CD4-positive, alpha-beta T cell treated with Interleukin-21 for 1 hour (primary cell): ENCODE data around the gene ARHGAP25.

Experiments used
- DNase-seq: peaks from one replicate; pipeline ENCODE4 v3.0.0-alpha.2; 2020

ARHGAP25 gene

DNA sequence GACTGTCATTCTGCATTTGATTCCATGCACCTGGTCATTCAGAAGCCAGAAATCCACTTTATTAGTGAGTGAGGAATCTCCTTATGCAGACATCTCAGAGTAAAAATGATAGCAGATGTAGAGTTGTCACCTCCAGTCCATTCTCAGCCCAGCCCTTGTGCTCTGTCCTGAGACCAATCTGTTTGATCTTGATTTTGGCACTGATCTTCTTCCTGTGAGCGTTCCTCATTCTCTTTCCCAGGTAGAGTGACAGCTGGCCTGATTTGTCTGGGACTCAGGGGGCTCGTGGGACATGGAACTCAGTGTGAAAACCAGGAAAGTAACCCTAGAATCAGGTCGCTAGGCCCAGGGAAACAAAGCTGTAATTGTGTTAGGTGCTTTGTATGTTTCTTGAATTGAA lies 8.9 kb downstream of the ARHGAP25 start:
- DNase-seq: no peak

DNA sequence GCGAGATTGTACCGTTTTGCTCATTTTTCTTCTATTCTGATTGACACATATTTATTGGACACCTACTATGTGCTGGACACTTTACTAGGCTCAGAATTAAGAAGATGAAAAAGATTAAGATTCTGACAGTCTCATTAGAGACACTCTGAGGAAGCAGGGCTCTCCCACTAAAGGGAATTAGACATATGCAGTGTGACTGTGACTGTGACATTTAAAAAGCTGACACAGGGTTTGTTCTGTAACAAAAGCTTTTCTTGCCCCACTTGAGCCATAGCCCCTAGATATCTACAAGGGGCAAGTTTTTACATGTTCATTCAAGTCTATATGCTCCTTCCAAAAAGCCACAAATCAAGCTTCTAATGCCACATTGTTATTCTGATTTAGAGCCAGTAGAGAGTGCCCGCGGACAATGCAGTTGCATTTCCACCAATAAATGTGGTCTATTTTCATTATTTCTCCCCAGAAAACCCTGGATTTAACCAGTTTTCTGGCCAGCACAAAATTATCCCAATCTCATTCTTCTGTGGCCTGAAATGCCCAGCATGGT lies 9.8 kb downstream of the ARHGAP25 start:
- DNase-seq: no peak

DNA sequence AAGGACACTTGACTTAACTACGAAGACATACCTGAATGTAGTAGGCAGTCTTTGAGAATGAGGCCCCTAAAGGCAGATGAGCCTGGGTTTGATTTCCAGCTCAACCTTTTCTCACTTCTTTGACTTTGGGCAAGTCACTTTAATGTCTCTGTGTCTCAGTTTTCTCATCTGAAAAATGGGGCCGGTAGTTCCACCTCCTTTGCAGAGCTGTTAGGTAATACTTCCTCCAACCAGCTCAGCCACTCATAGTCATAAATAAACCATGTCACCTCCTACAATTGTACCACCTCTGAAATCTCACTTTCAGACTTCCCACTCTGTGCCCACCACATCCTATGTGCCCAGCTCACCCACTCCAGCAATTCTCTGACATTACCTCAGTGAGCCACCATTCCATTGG lies 10.4 kb downstream of the ARHGAP25 start:
- no peak for DNase-seq

DNA sequence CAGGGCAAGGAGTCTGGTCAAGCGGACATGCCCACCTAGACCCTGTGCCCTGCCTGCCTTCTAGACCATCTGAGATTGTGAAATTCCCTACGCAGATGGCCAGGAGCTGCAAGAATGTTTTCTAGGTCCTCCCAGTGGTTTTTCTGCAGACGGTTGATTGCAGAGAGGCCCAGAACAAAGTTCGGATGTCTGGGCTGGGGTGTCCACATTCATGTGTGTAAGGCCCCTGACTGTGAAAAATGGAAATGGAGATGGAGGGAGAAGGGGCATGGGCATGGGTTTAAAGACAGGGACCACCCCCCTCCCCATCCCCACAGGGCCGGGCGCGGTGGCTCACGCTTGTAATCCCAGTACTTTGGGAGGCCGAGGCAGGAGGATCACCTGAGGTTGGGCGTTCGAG lies 11.8 kb downstream of the ARHGAP25 start:
- no peak for DNase-seq

DNA sequence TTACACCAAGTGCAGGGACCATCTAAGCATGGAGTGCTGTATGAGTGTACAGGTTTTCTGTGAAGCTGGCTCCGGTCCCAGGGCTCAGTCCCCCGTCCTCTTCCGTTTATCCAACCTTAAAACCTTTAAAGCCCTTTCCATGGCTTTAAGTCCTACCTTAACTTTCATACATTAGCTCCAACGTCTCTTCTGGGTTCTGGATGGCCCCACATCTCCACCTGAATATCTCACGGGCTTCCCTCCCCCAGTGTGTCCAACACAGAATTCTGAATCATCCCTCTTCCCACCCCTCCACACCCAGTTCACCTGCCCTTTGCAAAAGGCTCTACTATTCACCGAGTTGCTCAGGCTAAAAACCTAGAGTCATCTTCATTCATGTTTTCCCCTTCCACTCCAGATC lies 12.8 kb downstream of the ARHGAP25 start:
- DNase-seq: no peak

DNA sequence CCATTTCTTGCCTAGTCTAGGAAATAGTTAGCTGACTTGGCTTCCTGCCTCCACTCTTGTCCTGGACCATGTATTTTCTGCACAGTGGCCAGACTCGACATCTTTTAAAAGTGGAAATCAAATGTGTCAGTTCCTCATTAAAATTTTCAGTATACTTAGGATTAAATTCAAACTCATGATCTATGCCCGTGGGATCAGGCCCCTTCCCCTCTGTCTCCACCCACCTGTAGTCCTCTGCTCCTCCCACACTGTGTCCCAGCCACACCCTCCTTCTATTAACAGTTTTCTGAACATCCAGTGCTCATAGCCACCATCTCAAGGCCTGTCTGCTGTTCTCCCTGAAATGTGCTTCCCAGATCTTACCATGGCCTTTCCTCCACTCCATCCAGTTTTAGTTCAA lies 13.3 kb downstream of the ARHGAP25 start:
- DNase-seq: no peak

DNA sequence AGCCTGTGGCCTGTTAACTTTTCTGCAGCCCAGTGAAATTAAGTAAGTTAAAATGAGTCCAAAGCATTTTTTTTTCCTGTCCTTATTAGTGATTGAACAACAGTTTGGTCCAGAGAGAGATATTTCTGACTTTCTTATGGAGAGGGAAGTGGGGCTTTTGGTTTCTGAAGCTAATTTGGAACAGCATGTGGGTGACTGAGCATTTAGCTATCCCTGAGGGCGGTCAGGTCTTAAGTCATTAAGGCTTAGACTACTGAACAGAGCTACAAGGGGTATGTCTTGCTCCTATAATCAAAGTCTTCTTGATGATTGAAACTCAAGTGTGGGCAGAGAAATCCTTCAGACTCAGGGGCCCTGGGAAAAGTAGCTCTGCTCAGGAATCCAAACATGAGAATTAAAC lies 14.0 kb downstream of the ARHGAP25 start:
- no peak for DNase-seq

DNA sequence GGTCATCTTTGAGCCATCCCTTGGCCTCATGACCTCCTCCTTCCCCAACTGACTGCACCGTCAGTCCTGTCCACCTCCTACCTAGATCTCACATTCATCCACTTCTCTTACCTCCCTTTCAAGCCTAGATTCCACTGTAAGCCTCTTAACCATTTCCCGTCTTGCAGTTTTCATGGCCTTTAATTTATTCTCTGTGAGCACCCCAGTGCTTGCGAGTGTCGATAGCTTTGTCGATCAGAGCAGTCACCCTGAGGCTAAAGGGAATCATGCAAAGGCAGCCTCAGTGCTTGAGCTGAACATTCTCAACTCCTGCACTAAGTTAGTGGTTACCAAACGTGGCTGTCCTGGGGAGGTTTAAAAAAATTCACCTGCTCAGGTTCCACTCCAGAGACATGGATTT lies 14.7 kb downstream of the ARHGAP25 start:
- DNase-seq: no peak

DNA sequence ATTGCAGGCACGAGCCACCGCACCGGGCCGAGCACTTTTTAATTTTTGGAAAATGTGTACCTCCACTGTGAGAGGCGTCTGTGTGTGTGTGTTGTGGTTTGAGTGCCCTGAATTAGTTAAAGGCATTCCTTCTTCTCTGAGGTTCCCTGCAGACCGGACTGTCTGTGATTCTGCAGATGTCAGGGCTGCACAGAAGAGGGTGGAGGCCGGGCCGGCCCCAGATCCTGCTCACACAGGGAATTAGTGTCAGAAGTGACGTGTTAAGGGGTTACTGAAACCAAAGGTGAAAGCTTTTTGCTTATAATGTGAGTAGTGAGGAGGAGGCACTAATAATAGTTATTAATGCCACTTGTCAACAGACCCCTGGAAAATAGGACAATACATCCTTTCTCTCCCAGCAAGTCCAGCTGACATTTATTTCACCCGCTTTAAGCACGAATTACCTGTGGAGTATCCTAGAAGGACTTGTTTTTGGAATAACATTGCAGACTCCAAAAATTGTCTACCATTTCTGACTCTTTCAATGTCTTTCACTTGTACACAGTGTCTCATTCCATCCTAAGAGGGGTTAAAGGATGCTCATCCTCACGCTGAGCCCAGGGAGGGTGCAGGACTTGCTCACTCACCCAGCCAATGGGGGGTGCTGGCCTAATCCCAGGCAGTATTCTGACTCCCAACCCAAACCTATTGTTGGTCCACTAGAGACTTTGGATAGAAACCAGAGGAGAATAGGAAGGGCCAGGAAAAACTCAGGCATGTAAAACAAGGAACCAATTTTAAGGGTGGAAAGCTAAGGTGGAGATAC lies 16.2 kb downstream of the ARHGAP25 start:
- no peak for DNase-seq

DNA sequence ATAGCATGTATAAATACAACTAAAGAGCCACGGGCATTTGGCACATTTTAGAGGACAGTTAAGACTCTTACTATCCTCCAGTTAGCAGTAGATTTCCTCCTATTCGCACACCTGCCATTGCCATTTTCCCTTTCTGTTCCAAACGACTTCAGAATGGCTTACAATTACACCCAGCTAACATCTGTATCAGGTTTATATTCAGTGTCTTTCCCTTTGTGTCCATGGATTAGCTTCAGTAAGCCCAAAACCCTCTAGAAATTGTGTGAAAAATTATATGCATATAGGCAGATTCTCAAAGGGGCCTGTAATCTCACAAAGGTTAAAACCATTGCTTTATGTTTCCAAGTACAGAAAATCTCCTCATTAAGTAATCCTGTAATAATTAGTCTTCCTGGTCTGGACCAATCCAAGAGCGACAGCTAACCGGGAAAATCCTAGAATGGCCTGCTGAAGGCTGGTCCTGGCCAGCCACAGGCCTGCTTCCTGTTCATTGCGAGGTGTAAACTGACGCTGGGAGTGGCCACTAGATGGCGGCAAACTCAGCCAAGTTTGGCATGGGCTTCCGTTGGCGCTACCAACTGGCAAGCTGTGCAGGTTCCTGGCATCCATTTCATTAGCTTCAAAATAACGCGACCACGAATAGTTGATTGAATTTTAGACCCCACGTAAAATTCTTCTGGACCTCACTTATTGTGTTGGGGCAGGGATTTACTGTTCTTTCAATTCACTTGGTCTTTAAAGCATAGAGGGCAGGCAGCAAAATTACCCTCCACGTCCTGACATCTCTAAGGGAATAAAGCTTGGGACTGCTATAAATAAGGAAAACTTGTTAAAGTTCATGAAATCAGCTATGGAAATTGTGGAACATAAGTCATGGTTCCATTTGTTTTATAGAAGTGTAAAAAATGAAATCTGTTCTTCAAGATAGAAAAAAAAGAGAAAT lies 17.1 kb downstream of the ARHGAP25 start:
- DNase-seq: peak; percentile 92

DNA sequence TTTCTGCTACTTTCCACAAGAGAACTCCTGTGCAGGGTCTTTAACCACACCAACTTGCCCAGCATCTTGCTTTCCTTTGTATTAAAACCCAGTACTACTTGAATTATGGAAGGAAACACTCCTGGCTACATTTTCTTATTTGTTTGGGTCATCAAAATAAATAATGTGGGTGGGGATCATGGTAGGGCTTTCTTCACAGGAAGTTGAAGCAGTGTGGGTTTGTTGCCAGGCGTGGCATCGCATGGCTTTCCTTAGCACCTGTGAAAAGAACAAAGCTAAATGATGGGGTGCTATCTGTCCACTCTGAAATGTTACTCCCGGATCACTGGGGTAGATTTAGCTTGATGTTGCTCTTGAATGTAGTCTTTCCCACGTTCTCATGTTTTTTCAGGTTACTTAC lies 18.7 kb downstream of the ARHGAP25 start:
- DNase-seq: peak; percentile 58

DNA sequence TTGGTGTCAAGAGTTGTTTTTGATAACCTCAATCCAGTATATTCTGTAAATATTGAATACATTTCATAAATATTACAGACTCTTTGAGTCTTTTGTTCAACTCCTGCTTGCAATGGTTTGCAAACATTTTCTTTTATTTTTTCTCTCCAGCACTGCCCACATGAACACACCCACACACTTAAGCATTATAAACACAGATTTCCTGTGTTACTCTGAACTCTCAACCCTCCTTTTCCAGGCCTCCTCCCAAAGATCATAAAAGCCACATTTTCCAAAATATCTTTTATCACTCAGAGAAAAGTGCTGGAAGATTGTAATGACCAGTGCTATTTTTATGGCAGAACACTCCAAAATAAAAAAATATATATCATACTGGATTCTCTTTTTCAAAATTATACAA lies 20.5 kb downstream of the ARHGAP25 start:
- DNase-seq: no peak

DNA sequence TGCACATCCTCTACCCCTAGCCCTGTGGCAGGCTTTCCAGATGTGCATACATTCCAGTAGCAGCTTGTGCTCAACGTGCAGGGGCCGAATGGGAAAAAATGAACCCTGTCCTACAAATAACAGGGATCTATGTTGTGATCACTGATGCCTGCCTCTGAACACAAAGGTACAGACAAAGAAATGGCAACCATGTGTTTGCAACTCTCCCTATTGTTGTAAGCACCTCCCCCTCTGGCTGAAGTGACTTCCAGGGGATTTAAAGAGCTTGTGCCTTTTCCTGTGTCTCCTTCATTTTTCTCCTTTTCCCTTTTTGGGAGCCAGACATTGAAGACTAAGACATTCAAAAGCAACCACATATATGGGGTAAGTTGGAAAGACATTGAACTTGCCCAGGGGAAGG lies 21.6 kb downstream of the ARHGAP25 start:
- no peak for DNase-seq

DNA sequence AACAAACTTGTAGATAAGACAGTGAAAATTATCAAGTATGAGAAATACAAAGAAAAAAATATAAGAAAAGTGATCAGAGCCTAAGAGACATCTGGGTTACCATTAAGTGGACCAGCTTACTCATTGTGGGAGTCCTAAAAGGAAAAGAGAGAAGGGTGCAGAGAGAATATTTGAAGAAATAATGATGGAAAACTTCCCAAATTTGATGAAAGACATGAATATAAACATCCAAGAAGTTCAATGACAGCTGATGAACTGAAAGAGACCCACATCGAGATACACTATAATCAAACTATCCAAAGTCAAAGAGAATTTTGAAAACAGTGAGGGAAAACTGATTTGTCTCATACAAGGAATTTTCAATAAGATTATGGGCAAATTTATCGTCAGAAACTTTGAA lies 22.5 kb downstream of the ARHGAP25 start:
- DNase-seq: no peak

DNA sequence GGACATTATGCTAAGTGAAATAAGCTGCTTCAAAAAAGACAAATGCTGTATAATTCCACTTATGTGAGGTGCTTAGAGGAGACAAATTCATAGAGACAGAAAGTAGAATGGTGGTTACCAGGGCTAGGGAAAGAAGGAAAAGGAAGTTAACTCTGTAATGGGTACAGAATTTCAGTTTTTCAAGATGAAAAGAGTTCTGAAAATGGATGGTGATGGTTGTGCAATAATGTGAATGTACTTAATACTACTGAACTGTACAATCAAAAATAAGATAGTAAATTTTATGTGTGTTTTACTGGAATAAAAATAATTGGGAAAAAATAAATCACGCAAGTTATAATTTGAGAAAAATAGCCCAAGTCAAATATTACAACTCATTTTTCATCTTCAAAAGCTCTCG lies 27.5 kb downstream of the ARHGAP25 start:
- no peak for DNase-seq

DNA sequence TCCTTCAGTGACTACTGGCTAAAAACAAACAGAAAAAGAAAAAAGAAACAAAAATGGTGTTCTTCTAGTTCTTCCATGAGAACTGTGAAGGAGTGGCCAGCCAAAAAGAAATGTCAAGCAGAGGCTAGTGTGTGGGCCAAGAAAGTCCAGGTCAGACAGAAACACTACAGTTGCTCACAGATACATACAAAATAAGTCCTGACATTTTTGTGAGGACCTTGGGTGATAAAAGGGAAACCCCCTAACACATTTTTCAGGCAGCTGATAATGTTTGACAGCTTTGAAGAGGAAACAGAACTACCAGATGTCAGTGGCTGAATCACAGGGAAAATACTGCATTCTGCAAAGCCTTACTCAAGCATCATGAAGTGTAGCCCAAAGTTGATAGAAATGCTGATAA lies 28.1 kb downstream of the ARHGAP25 start:
- DNase-seq: peak; percentile 69

DNA sequence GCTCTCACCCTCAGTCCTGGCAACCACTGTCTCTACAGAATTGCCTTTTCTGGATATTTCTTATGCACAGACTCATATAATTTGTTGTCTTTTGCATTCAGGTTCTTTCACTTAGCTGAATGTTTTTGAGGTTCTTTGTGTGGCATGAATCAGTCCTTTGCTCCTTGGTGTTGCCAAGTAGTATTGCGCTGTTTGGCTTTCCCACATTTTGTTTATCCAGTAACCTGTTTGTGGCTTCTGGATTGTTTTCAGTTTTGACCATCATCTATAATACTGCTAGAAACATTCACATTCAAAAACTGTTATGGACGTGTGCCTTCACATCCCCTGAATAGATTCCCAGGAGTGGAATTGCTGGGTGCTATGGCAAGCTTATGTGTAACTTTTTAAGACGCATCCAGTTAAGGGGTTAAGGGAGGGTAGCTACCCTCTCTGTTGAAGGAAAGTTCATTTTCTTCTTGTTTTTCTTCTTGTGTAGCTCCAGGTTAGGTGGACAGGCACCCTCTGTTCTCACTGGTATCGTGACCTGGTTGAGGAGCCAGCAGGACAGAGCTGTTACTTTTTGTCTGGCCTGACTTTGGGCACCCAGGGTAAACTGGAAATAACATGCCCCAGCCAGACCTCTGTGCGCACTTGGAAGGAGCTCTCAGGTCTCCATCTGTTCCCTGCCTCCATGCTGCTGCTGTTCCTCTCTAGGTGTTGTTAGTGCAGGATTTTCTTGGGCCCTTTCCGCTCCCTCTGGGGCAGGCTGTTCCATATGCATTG lies 29.6 kb downstream of the ARHGAP25 start:
- DNase-seq: no peak

DNA sequence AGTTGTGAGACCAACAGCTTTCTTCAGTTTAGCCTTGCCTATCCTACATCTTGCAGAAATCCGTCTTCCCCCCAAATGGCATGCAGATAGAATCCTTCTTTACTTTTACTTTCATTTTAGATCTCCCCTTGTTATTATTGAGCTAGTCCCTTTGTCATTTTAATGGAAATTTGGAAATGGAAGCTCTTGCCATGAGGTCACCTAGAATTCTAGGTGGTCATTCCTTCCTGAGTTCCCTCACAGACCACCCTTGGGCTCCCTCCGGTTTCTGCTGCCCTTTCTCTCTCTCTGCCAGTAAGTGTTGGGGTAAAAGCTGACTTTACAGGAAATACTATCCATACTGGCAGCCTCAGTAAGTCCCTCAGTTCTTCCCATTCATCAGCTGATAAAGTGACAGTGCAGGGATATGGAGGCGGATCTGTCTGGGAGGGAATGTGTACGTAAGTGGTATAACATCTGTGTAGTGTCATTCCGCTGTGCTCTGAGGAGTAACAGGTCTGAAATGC lies 30.2 kb downstream of the ARHGAP25 start:
- no peak for DNase-seq

DNA sequence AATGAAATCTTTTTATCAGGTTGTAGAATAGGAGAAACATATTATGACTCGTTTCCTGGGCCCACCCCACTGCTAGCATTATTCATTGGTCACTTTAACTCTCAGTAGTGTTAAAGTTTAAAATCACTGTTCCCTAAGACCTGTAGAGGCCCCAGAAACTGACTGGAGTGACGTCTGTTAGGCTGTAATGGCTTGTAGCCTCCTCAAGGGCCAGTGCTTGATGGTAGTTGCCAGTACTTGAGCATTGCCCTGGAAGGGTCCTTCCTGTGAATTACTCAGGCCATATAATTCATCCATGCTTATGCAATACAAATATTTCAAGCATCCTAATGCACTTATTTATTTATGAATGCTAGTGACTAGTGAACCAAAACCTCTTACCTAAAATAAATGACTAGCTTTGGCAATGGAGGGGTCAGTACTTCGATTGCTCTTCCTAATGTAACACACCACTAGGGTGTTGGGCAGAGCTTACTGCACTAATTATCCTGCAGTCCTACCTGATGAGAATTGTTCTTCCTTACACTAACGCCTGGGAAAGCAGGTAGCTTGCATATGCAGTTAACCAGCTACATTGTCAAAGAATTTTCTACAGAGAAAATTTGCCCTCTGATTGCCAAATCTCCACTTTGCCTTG lies 31.2 kb downstream of the ARHGAP25 start:
- DNase-seq: no peak

DNA sequence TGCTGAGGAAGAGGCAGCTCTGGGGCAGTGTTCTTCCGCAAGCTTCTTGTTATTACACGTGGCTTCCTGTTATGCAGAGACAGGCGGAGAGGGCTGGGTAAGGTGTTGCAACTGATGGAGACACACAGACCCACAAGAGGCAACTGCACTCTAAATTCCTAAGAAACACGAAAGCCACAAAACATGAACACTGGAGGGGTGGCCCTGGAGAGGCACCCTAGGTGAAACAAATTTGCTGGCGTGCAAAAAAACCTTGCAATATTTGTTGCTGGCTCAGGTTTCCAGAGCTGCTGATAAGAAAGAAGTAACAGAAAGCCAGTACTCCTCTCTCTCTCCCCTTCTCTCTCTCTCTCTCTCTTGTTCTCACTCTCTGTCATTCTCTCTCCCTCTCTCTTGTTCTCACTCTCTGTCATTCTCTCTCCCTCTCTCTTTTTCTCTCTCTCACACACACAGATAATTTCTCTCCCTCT lies 31.8 kb downstream of the ARHGAP25 start:
- peak; percentile 82 for DNase-seq

DNA sequence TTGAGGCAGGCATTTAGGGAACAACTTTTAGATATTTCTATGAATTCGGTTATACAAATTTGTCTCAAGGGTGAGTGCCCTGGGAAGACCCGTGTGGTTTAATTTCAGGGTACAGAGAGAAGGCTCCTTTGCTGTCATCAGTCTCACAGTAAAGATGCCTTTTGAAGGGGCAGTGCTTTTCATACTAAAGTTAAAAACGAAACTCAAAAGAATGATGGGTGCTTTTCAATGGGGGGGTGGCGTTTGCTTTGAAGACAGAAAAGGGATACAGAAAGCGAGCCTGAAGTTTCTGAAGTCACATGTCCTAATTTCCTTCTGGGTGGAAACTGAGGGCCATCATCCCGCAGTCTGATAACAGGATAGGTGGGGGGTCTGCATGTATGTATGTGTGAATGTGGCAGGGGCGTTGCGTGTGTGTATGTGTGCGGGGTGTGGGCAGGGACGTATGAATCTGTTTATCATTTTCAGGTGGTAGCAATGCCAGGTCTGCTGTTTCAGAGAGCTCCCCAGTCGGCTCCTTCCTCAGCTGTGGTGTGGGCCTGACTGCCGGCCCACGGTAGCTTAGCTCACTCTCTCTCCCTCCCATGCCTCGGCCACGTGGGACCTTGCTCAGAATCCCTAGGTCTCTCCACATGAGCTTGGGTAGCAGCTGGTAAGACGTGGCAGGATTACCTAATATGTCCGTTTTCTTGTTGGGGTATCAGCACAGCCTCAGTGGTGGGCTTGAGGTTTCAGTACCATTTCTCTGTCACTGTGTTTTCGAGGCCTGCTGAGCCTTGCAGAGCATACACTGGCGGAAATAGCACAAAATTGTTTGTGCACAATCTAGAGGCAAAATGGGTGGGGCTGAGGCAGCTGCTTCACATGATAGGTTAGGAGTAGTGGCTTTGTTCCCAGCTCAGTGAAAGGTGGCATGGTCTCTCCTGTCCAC lies 32.7 kb downstream of the ARHGAP25 start:
- DNase-seq: peak; percentile 73
